UCSD-AML1 (cell line): ENCODE results near the gene CD5L.

Experiments
- DNase-seq: peaks from one replicate; lab custom pipeline; 2025; ENCODE audit not compliant: unreplicated experiment; lab: John Stamatoyannopoulos, UW

Gene CD5L

GRCh38 chr1:157819215-157819614 is 22.4 kb downstream of the CD5L start:
- no peak for DNase-seq

- DNase-seq = no peak
Observed at GRCh38 chr1:157813269-157813668, 28.3 kb downstream of the CD5L start.

- DNase-seq = no peak
Observed at GRCh38 chr1:157806431-157807149, 35.0 kb downstream of the CD5L start.

GRCh38 chr1:157803851-157804250 is 37.8 kb downstream of the CD5L start:
- DNase-seq = no peak

- DNase-seq = no peak
Observed at GRCh38 chr1:157799996-157800395, 41.6 kb downstream of the CD5L start.

- no peak for DNase-seq
Observed at GRCh38 chr1:157798211-157798610, 43.4 kb downstream of the CD5L start.

GRCh38 chr1:157785248-157785647 is 56.4 kb downstream of the CD5L start:
- DNase-seq = no peak

- no peak for DNase-seq
Observed at GRCh38 chr1:157784801-157785200, 56.8 kb downstream of the CD5L start.

- no peak for DNase-seq
Observed at GRCh38 chr1:157782931-157783330, 58.7 kb downstream of the CD5L start.

- no peak for DNase-seq
Observed at GRCh38 chr1:157781048-157781447, 60.6 kb downstream of the CD5L start.
